ENCODE data around the gene C2orf81. TPM values are rescaled to one million over a fixed set of nuclear protein-coding genes. Genes with fewer than 3 reads are reported as not detected.

Gene C2orf81
- total and polyA plus RNA-seq, 10 of the 15 experiments (the other 5 are each of a cell fraction or from before 2014, with no cell fraction given), result 0.10 to 9.8 (median 2.7) TPM

- TF ChIP-seq E2F4 (IDR thresholded peaks at IDR 0.05; ENCODE audit: low read depth, low read length) (no peak), SMAD5 (IDR thresholded peaks at IDR 0.05; ENCODE audit: low read depth) (no peak; the same call in 1 of the 2 replicates), IKZF1 (conservative IDR thresholded peaks at IDR 0.05) (peak; percentile 77), BMI1 (IDR thresholded peaks at IDR 0.05; ENCODE audit: borderline replicate concordance) (no peak; the same call in 1 of the 2 replicates)
These were observed 36.9 kb upstream of the C2orf81 start, which contains the start of gene WBP1 (continued) for GRCh38 chr2:74458132-74458937.

GRCh38 chr2:74457549-74458131, 36.2 kb upstream of the C2orf81 start:
- in situ Hi-C loops (cut with MboI) (no loop called here), intact Hi-C loops (cut with micrococcal nuclease; ENCODE audit: unreplicated experiment) (loop anchor here (1.0 kb wide), 3 partner anchors 8 to 72 kb away; partner anchors contain the start of genes AUP1, CCDC142, HTRA2 and MOGS)
- ChIA-PET POLR2A (interaction anchor here (0.6 to 5.8 kb wide), 17 partner anchors 10 to 279 kb away, joined by 3 to 44 read pairs (median 4); partner anchors contain the start of genes C2orf81, CCDC142, HTRA2 and MOB1A), SMC1A (ENCODE audit: uncharacterized antibody, unreplicated experiment) (interaction anchor here (0.7 to 5.5 kb wide), 13 partner anchors 10 to 130 kb away, joined by 3 to 24 read pairs (median 7); partner anchors contain the start of genes C2orf81, CCDC142, TTC31 and WDR54), CTCF (interaction anchor here (1.2 to 6.7 kb wide), 9 partner anchors 9 to 130 kb away, joined by 3 to 54 read pairs (median 9); partner anchors contain the start of genes AUP1, CCDC142, HTRA2 and TTC31), RAD21 (ENCODE audit: unreplicated experiment) (interaction anchor here (0.8 to 3.5 kb wide), 22 partner anchors 9 to 427 kb away, joined by 3 to 21 read pairs (median 5); partner anchors contain the start of genes AUP1, C2orf81, CCDC142 and HTRA2)
- Histone ChIP-seq H3K9me3 (replicated peaks; ENCODE audit: control insufficient read depth, insufficient read depth, low read length) (no peaks in the 10 kb centered on the region), H3K36me3 (ENCODE audit: control insufficient read depth in 2 of 2, insufficient read depth in 2 of 2, low read length in 1 of 2) (peaks cover 0 to 2% of the 10 kb centered on the region in 2 experiments; a peak in 3 of 4 replicates), H3K79me2 (ENCODE audit: control insufficient read depth, insufficient read depth, low read length) (peaks cover 18% of the 10 kb centered on the region), H4K20me1 (ENCODE audit: control insufficient read depth, insufficient read depth) (no peaks in the 10 kb centered on the region), H3K4me3 (peak overlapping the region; percentile 80), H3K27ac (ENCODE audit: control insufficient read depth, insufficient read depth) (peak overlapping the region; percentile 96), H3K4me2 (ENCODE audit: control insufficient read depth, insufficient read depth) (peak overlapping the region; percentile 88), H2AFZ (ENCODE audit: control insufficient read depth, low read depth, low read length) (peak overlapping the region; percentile 81), H3K27me3 (replicated peaks in 1 of 2; ENCODE audit: control insufficient read depth in 2 of 2, insufficient read depth in 2 of 2, low read length in 1 of 2) (no peaks in the 10 kb centered on the region), H3K9ac (ENCODE audit: control insufficient read depth, insufficient read depth, low read length) (peak overlapping the region; percentile 87), H3K4me1 (ENCODE audit: control insufficient read depth, insufficient read depth, low read length) (peaks cover 16% of the 10 kb centered on the region)
- no TSS peak for BruUV-seq (replicated peaks)
- ATAC-seq (peak; percentile 71), DNase-seq (ENCODE audit: low read depth, low spot score) (no peak), FAIRE-seq (no peak)
- WGBS (ENCODE audit: insufficient coverage, insufficient replicate concordance, low lambda C conversion rate, missing lambda C conversion rate), result under 1% methylated on average over 43 of the region's 46 CpGs
- TF ChIP-seq CHD2 (IDR thresholded peaks at IDR 0.05; ENCODE audit: borderline replicate concordance, low read depth, low read length) (peak; percentile 66; the same call in 1 of the 2 replicates), BHLHE40 (IDR thresholded peaks at IDR 0.05; ENCODE audit: borderline replicate concordance in 1 of 2, low read depth in 2 of 2, low read length in 1 of 2) (peak; percentile 13 to 16; a peak in 1 of 4 replicates), IKZF2 (IDR thresholded peaks at IDR 0.05) (peak; percentile 91 to 96), RB1 (IDR thresholded peaks at IDR 0.05; ENCODE audit: borderline replicate concordance) (peak; percentile 81), FOXM1 (IDR thresholded peaks at IDR 0.05; ENCODE audit: low read depth, low read length) (no peak), NRF1 (conservative IDR thresholded peaks at IDR 0.05; ENCODE audit: low read depth, low read length) (no peak), NFXL1 (IDR thresholded peaks at IDR 0.05; ENCODE audit: borderline replicate concordance) (no peak), ELK1 (IDR thresholded peaks at IDR 0.05; ENCODE audit: low read depth, low read length) (no peak), TCF12 (IDR thresholded peaks at IDR 0.05; ENCODE audit: low read depth, low read length) (peak; percentile 86), CHD4 (IDR thresholded peaks at IDR 0.05) (no peak), YY1 (IDR thresholded peaks at IDR 0.05; ENCODE audit: low read depth, low read length) (peak; percentile 46; the same call in 1 of the 2 replicates)
